ENCODE results near the gene TRIM38.
A peak's percentile ranks its signal among the peaks of the same experiment; 100 is the strongest.
"Not testable (repeated sequence)": the region's sequence is repeated elsewhere in the genome, so short reads cannot be mapped to it uniquely, and the experiment has no call there.

TRIM38 gene

DNA sequence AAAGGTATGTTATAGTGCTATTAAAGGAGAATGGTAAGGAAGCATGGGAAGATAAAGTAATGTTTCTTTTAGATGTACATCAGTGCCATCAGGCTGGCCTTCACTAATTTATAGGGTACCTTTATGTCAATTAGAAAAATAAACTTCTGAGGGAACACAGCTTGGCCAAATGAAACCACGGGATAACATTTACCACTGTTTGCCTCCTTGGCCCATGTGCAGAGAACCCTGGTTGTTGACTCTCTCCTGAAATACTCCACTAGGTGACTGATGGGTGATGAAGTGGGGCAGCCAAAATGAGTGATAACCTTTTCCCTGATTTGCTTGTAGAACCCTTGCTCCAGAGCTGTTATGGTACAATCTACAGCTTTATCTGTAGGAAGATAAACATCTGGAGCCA lies 9.5 kb downstream of the TRIM38 start:
- no peak for FAIRE-seq

GRCh38 chr6:25972902-25973301 lies 10.3 kb downstream of the TRIM38 start:
- FAIRE-seq: no peak

GRCh38 chr6:25973923-25974555 lies 11.4 kb downstream of the TRIM38 start:
- no peak for FAIRE-seq

GRCh38 chr6:25975923-25976560 lies 13.4 kb downstream of the TRIM38 start:
- FAIRE-seq: no peak

DNA sequence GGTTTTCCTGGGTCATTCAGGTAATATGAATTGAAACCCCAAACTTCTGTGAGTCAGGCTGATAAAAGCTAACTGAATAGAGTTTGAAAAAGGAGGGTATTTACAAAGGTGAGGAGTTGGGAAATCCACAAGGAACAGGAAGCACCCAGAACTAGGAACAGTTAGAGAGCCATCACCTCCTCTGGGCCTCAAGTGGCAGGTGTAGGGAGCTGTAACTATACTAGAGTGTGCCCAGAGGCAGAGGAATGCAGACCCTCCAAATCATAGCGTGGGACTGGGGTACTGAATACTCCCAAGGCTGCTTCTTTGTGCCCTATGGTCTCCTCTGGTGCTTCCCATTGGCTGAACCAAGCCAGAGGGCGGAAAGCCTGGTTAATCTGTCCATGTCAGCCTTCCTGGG lies 18.3 kb downstream of the TRIM38 start:
- FAIRE-seq: no peak

GRCh38 chr6:25981568-25982263 lies 19.1 kb downstream of the TRIM38 start:
- FAIRE-seq: no peak

GRCh38 chr6:25984265-25984664 lies 21.7 kb downstream of the TRIM38 start:
- FAIRE-seq: no peak

DNA sequence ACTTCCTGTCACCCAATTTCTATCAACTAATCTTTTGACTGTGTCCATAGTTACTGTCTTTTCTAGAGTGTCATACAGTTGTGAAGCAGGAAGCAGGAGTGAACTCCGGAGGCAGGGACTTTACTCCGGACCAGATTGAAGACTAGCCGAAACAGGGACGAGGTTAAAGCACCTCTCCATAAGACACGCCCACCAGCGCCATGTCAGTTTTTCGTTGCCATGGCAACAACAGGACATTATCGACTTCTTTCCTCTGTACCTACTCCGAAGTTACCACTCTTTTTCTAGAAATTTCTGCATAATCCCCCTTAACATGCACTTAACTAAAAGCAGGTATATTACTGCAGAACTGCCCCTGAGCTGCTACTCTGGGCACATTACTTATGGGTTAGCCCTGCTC lies 25.2 kb downstream of the TRIM38 start:
- no peak for FAIRE-seq

- peak; percentile 96 for FAIRE-seq
These were observed 27.7 kb downstream of the TRIM38 start for GRCh38 chr6:25990172-25990873.

- no peak for FAIRE-seq
These were observed 29.3 kb downstream of the TRIM38 start for GRCh38 chr6:25991785-25992412.

GRCh38 chr6:25992413-25993340 lies 30.1 kb downstream of the TRIM38 start:
- FAIRE-seq: no peak

DNA sequence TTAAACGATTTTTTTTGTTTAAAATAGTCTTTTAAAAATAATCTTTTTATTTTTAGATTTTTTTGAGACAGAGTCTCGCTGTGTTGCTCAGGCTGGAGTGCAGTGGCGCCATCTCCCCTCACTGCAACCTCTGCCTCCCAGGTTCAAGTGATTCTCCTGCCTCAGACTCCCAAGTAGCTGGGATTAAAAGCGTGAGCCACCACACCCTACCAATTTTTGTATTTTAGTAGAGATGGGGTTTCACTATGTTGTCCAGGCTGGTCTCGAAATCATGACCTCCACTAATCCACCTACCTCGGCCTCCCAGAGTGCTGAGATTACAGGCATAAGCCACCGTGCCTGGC lies 30.7 kb downstream of the TRIM38 start:
- FAIRE-seq: not testable (repeated sequence)

GRCh38 chr6:25995507-25995906 lies 32.9 kb downstream of the TRIM38 start:
- FAIRE-seq: no peak

GRCh38 chr6:25997921-25998320 lies 35.3 kb downstream of the TRIM38 start:
- FAIRE-seq: no peak

GRCh38 chr6:25998379-25998778 lies 35.8 kb downstream of the TRIM38 start:
- FAIRE-seq: no peak

- FAIRE-seq: not testable (repeated sequence)
These were observed 36.6 kb downstream of the TRIM38 start for GRCh38 chr6:25999225-25999624.

- no peak for FAIRE-seq
These were observed 38.0 kb downstream of the TRIM38 start for GRCh38 chr6:26000366-26001144.

GRCh38 chr6:26003102-26003694 lies 40.6 kb downstream of the TRIM38 start:
- FAIRE-seq: peak; percentile 58

DNA sequence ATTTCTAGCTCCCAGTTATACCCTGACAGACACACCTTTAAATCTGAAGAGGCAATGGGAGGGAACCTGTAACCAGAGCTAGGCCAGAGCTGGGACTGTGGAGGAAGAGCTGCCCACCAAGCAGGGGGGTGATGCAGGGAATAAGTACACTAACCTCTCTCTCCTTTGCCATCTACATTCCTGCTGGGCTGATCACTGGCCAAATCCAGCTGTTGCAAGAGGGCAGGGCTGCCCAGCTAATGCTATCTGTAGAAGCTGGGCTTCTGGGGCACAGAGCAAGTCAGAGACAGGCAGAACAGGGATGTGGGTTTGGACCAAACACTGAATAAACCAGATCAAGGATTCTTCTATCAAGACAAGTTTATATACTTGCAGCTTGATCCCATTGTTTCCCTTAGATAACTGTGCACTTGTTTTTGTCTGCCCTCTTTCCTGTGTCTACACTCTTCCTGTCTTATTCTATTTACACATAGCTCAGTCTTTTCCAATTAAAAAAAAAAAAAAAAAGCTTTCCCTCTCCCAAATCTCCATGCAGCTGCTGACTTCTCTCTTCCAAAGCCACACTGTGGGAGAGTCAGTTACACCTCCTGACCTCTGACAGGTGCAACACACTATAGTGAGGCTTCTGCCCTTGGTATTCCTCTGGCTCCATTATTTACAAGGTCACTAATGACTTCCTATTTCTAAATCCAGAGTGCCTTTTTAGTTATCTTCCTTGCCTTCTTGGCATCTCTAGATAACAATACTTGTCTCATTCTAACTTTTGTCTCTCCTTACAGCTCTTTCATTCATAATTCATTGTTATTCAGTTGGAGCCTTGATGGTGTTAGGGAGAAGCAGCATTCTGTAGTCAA lies 43.7 kb downstream of the TRIM38 start:
- FAIRE-seq: no peak

- FAIRE-seq: not testable (repeated sequence)
These were observed 44.3 kb downstream of the TRIM38 start for GRCh38 chr6:26006940-26007305.

Data from A204.1 (cell line).